ENCODE results near the gene TRNAU1AP. TPM values are rescaled to one million over a fixed set of nuclear protein-coding genes. Genes with fewer than 3 reads are reported as not detected.

TRNAU1AP gene
- total and polyA plus RNA-seq, 5 donors from 2014 or later: 28.9 to 48.2 (median 34.3) TPM

- Histone ChIP-seq H3K27me3 (ENCODE audit: control insufficient read depth, insufficient read depth, low read length) (no peaks in the 10 kb centered on the region), H3K4me1 (ENCODE audit: control insufficient read depth, insufficient read depth, low read length, poor library complexity, severe bottlenecking) (no peaks in the 10 kb centered on the region), H3K27ac (ENCODE audit: insufficient read depth, low read length, poor library complexity, severe bottlenecking) (no peak overlapping the region), H3K4me3 (ENCODE audit: low read depth, low read length) (no peak overlapping the region), H3K36me3 (ENCODE audit: control insufficient read depth, insufficient read depth, low read length) (peaks cover 54% of the 10 kb centered on the region), H3K9me3 (ENCODE audit: control insufficient read depth in 2 of 2, low read length in 2 of 2) (no peaks in the 10 kb centered on the region)
- DNase-seq: no peak
- H3K4me3 Mint-ChIP-seq: no peak overlapping the region
- H3K4me1 Mint-ChIP-seq: no peaks in the 10 kb centered on the region
- H3K27me3 Mint-ChIP-seq: no peaks in the 10 kb centered on the region
- ATAC-seq (ENCODE audit: low read depth in 2 of 2): no peak
- H3K27ac Mint-ChIP-seq: no peak overlapping the region
- H3K36me3 Mint-ChIP-seq: peaks cover 22% of the 10 kb centered on the region
- H3K9me3 Mint-ChIP-seq: no peaks in the 10 kb centered on the region
These were observed 52.1 kb downstream of the TRNAU1AP start for GRCh38 chr1:28604962-28605361.

- no peak overlapping the region for H3K4me3 Mint-ChIP-seq
- peaks cover 27% of the 10 kb centered on the region for H3K36me3 Mint-ChIP-seq
- ATAC-seq (ENCODE audit: low read depth in 2 of 2) (no peak), DNase-seq (no peak)
- no peak overlapping the region for H3K27ac Mint-ChIP-seq
- Histone ChIP-seq H3K4me3 (ENCODE audit: low read depth, low read length) (no peak overlapping the region), H3K36me3 (ENCODE audit: control insufficient read depth, insufficient read depth, low read length) (peaks cover 65% of the 10 kb centered on the region), H3K27me3 (ENCODE audit: control insufficient read depth, insufficient read depth, low read length) (no peaks in the 10 kb centered on the region), H3K9me3 (ENCODE audit: control insufficient read depth in 2 of 2, low read length in 2 of 2) (no peaks in the 10 kb centered on the region), H3K4me1 (ENCODE audit: control insufficient read depth, insufficient read depth, low read length, poor library complexity, severe bottlenecking) (no peaks in the 10 kb centered on the region), H3K27ac (ENCODE audit: insufficient read depth, low read length, poor library complexity, severe bottlenecking) (no peak overlapping the region)
- no peaks in the 10 kb centered on the region for H3K4me1 Mint-ChIP-seq
- H3K9me3 Mint-ChIP-seq: no peaks in the 10 kb centered on the region
- no peaks in the 10 kb centered on the region for H3K27me3 Mint-ChIP-seq
These were observed 53.9 kb downstream of the TRNAU1AP start for GRCh38 chr1:28606771-28607170.

GRCh38 chr1:28613175-28613574 lies 60.3 kb downstream of the TRNAU1AP start:
- Mint-ChIP-seq H3K27me3 (no peaks in the 10 kb centered on the region), H3K4me1 (peaks cover 0 to 1% (median 0%) of the 10 kb centered on the region in 4 donors), H3K9me3 (no peaks in the 10 kb centered on the region), H3K4me3 (no peak overlapping the region), H3K36me3 (peaks cover 38% of the 10 kb centered on the region), H3K27ac (no peak overlapping the region)
- Histone ChIP-seq H3K27me3 (ENCODE audit: control insufficient read depth, insufficient read depth, low read length) (no peaks in the 10 kb centered on the region), H3K4me3 (ENCODE audit: low read depth, low read length) (no peak overlapping the region), H3K9me3 (ENCODE audit: control insufficient read depth in 2 of 2, low read length in 2 of 2) (no peaks in the 10 kb centered on the region), H3K36me3 (ENCODE audit: control insufficient read depth, insufficient read depth, low read length) (peaks cover 51% of the 10 kb centered on the region), H3K4me1 (ENCODE audit: control insufficient read depth, insufficient read depth, low read length, poor library complexity, severe bottlenecking) (no peaks in the 10 kb centered on the region), H3K27ac (ENCODE audit: insufficient read depth, low read length, poor library complexity, severe bottlenecking) (no peak overlapping the region)
- no peak for ATAC-seq (ENCODE audit: low read depth in 2 of 2)
- no peak for DNase-seq

Other genes with a start within 250 kb of the TRNAU1AP start
- 5.2 TPM for gene MED18, start 224.0 kb upstream of the TRNAU1AP start, total RNA-seq
- 10 to 100 TPM in 2 of 4 donors, 1 to 10 TPM in 2; 7.0 to 12.7 (median 9.2) TPM for gene MED18, start 224.0 kb upstream of the TRNAU1AP start, polyA plus RNA-seq
- 29.4 TPM for gene PHACTR4, start 183.3 kb upstream of the TRNAU1AP start, total RNA-seq
- gene PHACTR4, start 183.3 kb upstream of the TRNAU1AP start, polyA plus RNA-seq: 1 to 10 TPM; 4.9 to 8.2 (median 5.0) TPM
- 9.7 TPM for gene RCC1, start 47.0 kb upstream of the TRNAU1AP start, total RNA-seq
- gene RCC1, start 47.0 kb upstream of the TRNAU1AP start, polyA plus RNA-seq: 10 to 100 TPM in 3 of 4 donors, 1 to 10 TPM in 1; 8.2 to 16.4 (median 12.6) TPM
- gene RAB42, start 39.2 kb downstream of the TRNAU1AP start, total RNA-seq: not detected
- gene RAB42, start 39.2 kb downstream of the TRNAU1AP start, polyA plus RNA-seq: not detected
- 20.7 TPM for gene TAF12, start 90.0 kb downstream of the TRNAU1AP start, total RNA-seq
- 10 to 100 TPM; 44.7 to 52.0 (median 48.9) TPM for gene TAF12, start 90.0 kb downstream of the TRNAU1AP start, polyA plus RNA-seq
- not detected for gene RNU11, start 95.5 kb downstream of the TRNAU1AP start, total RNA-seq
- not detected for gene RNU11, start 95.5 kb downstream of the TRNAU1AP start, polyA plus RNA-seq
- 14.7 TPM for gene GMEB1, start 115.7 kb downstream of the TRNAU1AP start, total RNA-seq
- gene GMEB1, start 115.7 kb downstream of the TRNAU1AP start, polyA plus RNA-seq: 10 to 100 TPM; 14.8 to 18.1 (median 16.9) TPM
- 81.9 TPM for gene YTHDF2, start 183.9 kb downstream of the TRNAU1AP start, total RNA-seq
- gene YTHDF2, start 183.9 kb downstream of the TRNAU1AP start, polyA plus RNA-seq: 100 to 1,000 TPM; 107 to 145 (median 132) TPM

Measured in CD4-positive, CD25-positive, alpha-beta regulatory T cell (primary cell).